ENCODE results near the gene ZNF367.

GRCh38 chr9:96429732-96430131 is 11.6 kb upstream of the ZNF367 start:
- TF ChIP-seq POLR2AphosphoS5 (IDR thresholded peaks at IDR 0.05; ENCODE audit: borderline replicate concordance, low read depth, low read length) (no peak), EZH2 (IDR thresholded peaks at IDR 0.05) (no peak)
